Thyroid gland (tissue), 4 donors: Measurements from ENCODE around the gene RBBP4.

ENCODE experiments used
- CTCF ChIP-seq, 6 experiments: fragments of 200-600 bp in 3 of 6; fragments of 450-650 bp in 3 of 6; sonication (generic) in 3 of 6; IDR thresholded peaks; one replicate each; pipeline ENCODE4 v1.5.1; 2016 to 2019; ENCODE audit warnings: antibody characterized with exemption in 6 of 6, mild to moderate bottlenecking in 2 of 6, inconsistent platforms in 1 of 6, moderate library complexity in 1 of 6
- POLR2A ChIP-seq, 2 donors: fragments of 450-650 bp; IDR thresholded peaks; one replicate each; pipeline ENCODE4 v1.6.1; 2017; ENCODE audit warnings: antibody characterized with exemption in 2 of 2, mild to moderate bottlenecking in 2 of 2, moderate library complexity in 1 of 2

- TF ChIP-seq POLR2A (IDR thresholded peaks at IDR 0.05) (no peak), CTCF (IDR thresholded peaks at IDR 0.05) (no peak)
Measured at GRCh38 chr1:32618673-32619221, 32.3 kb upstream of the RBBP4 start.
